ENCODE measurements around the gene MMP10.

The MMP10 gene

GRCh38 chr11:102781676-102782075 lies 1.2 kb upstream of the MMP10 start:
- Histone ChIP-seq H3K36me3 (ENCODE audit: insufficient read depth, low read length) (no peaks in the 10 kb centered on the region), H3K27ac (ENCODE audit: low read depth, low read length) (no peak overlapping the region), H3K27me3 (ENCODE audit: insufficient read depth, low read length) (no peaks in the 10 kb centered on the region), H3K4me1 (ENCODE audit: insufficient read depth, low read length) (peaks cover 19% of the 10 kb centered on the region), H3K9ac (ENCODE audit: low read depth, low read length) (no peak overlapping the region), H3K9me3 (ENCODE audit: insufficient read depth, low read depth, low read length) (no peaks in the 10 kb centered on the region), H3K4me3 (ENCODE audit: low read length) (no peak overlapping the region)
- 98% methylated on average over 1 of the region's 2 CpGs for WGBS

- Histone ChIP-seq H3K4me3 (ENCODE audit: low read length) (no peak overlapping the region), H3K27ac (ENCODE audit: low read depth, low read length) (no peak overlapping the region), H3K27me3 (ENCODE audit: insufficient read depth, low read length) (no peaks in the 10 kb centered on the region), H3K36me3 (ENCODE audit: insufficient read depth, low read length) (no peaks in the 10 kb centered on the region), H3K9ac (ENCODE audit: low read depth, low read length) (no peak overlapping the region), H3K9me3 (ENCODE audit: insufficient read depth, low read depth, low read length) (no peaks in the 10 kb centered on the region), H3K4me1 (ENCODE audit: insufficient read depth, low read length) (peaks cover 19% of the 10 kb centered on the region)
- WGBS: 95% methylated on average over 5 of the region's 5 CpGs
Observed at GRCh38 chr11:102776454-102776853, 4.0 kb downstream of the MMP10 start.

- no peaks in the 10 kb centered on the region for H3K4me1 ChIP-seq (ENCODE audit: insufficient read depth, low read length)
- no peaks in the 10 kb centered on the region for H3K36me3 ChIP-seq (ENCODE audit: insufficient read depth, low read length)
- WGBS: 93% methylated on average over 4 of the region's 4 CpGs
- H3K9ac ChIP-seq (ENCODE audit: low read depth, low read length): no peak overlapping the region
- no peak overlapping the region for H3K27ac ChIP-seq (ENCODE audit: low read depth, low read length)
- H3K4me3 ChIP-seq (ENCODE audit: low read length): no peak overlapping the region
- H3K27me3 ChIP-seq (ENCODE audit: insufficient read depth, low read length): no peaks in the 10 kb centered on the region
- H3K9me3 ChIP-seq (ENCODE audit: insufficient read depth, low read depth, low read length): no peaks in the 10 kb centered on the region
Observed at GRCh38 chr11:102773386-102773785, 7.0 kb downstream of the MMP10 start.

- Histone ChIP-seq H3K36me3 (ENCODE audit: insufficient read depth, low read length) (no peaks in the 10 kb centered on the region), H3K27me3 (ENCODE audit: insufficient read depth, low read length) (no peaks in the 10 kb centered on the region), H3K27ac (ENCODE audit: low read depth, low read length) (no peak overlapping the region), H3K9ac (ENCODE audit: low read depth, low read length) (no peak overlapping the region), H3K4me3 (ENCODE audit: low read length) (no peak overlapping the region), H3K9me3 (ENCODE audit: insufficient read depth, low read depth, low read length) (no peaks in the 10 kb centered on the region), H3K4me1 (ENCODE audit: insufficient read depth, low read length) (no peaks in the 10 kb centered on the region)
- 79% methylated on average over 1 of the region's 1 CpG for WGBS
Observed at GRCh38 chr11:102771351-102771750, 9.1 kb downstream of the MMP10 start.

- H3K27me3 ChIP-seq (ENCODE audit: insufficient read depth, low read length): no peaks in the 10 kb centered on the region
- H3K36me3 ChIP-seq (ENCODE audit: insufficient read depth, low read length): no peaks in the 10 kb centered on the region
- no peaks in the 10 kb centered on the region for H3K9me3 ChIP-seq (ENCODE audit: insufficient read depth, low read depth, low read length)
- no peak overlapping the region for H3K9ac ChIP-seq (ENCODE audit: low read depth, low read length)
- no peak overlapping the region for H3K27ac ChIP-seq (ENCODE audit: low read depth, low read length)
- H3K4me3 ChIP-seq (ENCODE audit: low read length): no peak overlapping the region
- H3K4me1 ChIP-seq (ENCODE audit: insufficient read depth, low read length): no peaks in the 10 kb centered on the region
Observed at GRCh38 chr11:102770191-102770590, 10.2 kb downstream of the MMP10 start.

GRCh38 chr11:102767800-102768199 lies 12.6 kb downstream of the MMP10 start:
- Histone ChIP-seq H3K4me3 (ENCODE audit: low read length) (no peak overlapping the region), H3K27me3 (ENCODE audit: insufficient read depth, low read length) (no peaks in the 10 kb centered on the region), H3K9me3 (ENCODE audit: insufficient read depth, low read depth, low read length) (no peaks in the 10 kb centered on the region), H3K36me3 (ENCODE audit: insufficient read depth, low read length) (no peaks in the 10 kb centered on the region), H3K9ac (ENCODE audit: low read depth, low read length) (no peak overlapping the region), H3K27ac (ENCODE audit: low read depth, low read length) (no peak overlapping the region), H3K4me1 (ENCODE audit: insufficient read depth, low read length) (no peaks in the 10 kb centered on the region)
- 97% methylated on average over 17 of the region's 18 CpGs for WGBS

GRCh38 chr11:102763440-102763839 lies 17.0 kb downstream of the MMP10 start:
- Histone ChIP-seq H3K9me3 (ENCODE audit: insufficient read depth, low read depth, low read length) (no peaks in the 10 kb centered on the region), H3K4me1 (ENCODE audit: insufficient read depth, low read length) (peaks cover 11% of the 10 kb centered on the region; the same call in 1 of the 2 replicates), H3K27me3 (ENCODE audit: insufficient read depth, low read length) (no peaks in the 10 kb centered on the region), H3K27ac (ENCODE audit: low read depth, low read length) (no peak overlapping the region), H3K9ac (ENCODE audit: low read depth, low read length) (no peak overlapping the region), H3K36me3 (ENCODE audit: insufficient read depth, low read length) (no peaks in the 10 kb centered on the region), H3K4me3 (ENCODE audit: low read length) (no peak overlapping the region)
- 78% methylated on average over 2 of the region's 2 CpGs for WGBS

GRCh38 chr11:102762361-102762767 lies 18.1 kb downstream of the MMP10 start:
- Histone ChIP-seq H3K4me3 (ENCODE audit: low read length) (no peak overlapping the region), H3K4me1 (ENCODE audit: insufficient read depth, low read length) (peaks cover 11% of the 10 kb centered on the region; the same call in 1 of the 2 replicates), H3K9ac (ENCODE audit: low read depth, low read length) (no peak overlapping the region), H3K27ac (ENCODE audit: low read depth, low read length) (no peak overlapping the region), H3K27me3 (ENCODE audit: insufficient read depth, low read length) (no peaks in the 10 kb centered on the region), H3K36me3 (ENCODE audit: insufficient read depth, low read length) (no peaks in the 10 kb centered on the region), H3K9me3 (ENCODE audit: insufficient read depth, low read depth, low read length) (no peaks in the 10 kb centered on the region)
- 81% methylated on average over 1 of the region's 2 CpGs for WGBS

GRCh38 chr11:102761646-102762238 lies 18.7 kb downstream of the MMP10 start:
- Histone ChIP-seq H3K27ac (ENCODE audit: low read depth, low read length) (no peak overlapping the region), H3K9ac (ENCODE audit: low read depth, low read length) (no peak overlapping the region), H3K4me3 (ENCODE audit: low read length) (no peak overlapping the region), H3K27me3 (ENCODE audit: insufficient read depth, low read length) (no peaks in the 10 kb centered on the region), H3K36me3 (ENCODE audit: insufficient read depth, low read length) (no peaks in the 10 kb centered on the region), H3K4me1 (ENCODE audit: insufficient read depth, low read length) (peaks cover 11% of the 10 kb centered on the region; the same call in 1 of the 2 replicates), H3K9me3 (ENCODE audit: insufficient read depth, low read depth, low read length) (no peaks in the 10 kb centered on the region)
- 93% methylated on average over 4 of the region's 4 CpGs for WGBS

- Histone ChIP-seq H3K36me3 (ENCODE audit: insufficient read depth, low read length) (no peaks in the 10 kb centered on the region), H3K4me1 (ENCODE audit: insufficient read depth, low read length) (peaks cover 11% of the 10 kb centered on the region; the same call in 1 of the 2 replicates), H3K27me3 (ENCODE audit: insufficient read depth, low read length) (no peaks in the 10 kb centered on the region), H3K9ac (ENCODE audit: low read depth, low read length) (no peak overlapping the region), H3K9me3 (ENCODE audit: insufficient read depth, low read depth, low read length) (no peaks in the 10 kb centered on the region), H3K4me3 (ENCODE audit: low read length) (no peak overlapping the region), H3K27ac (ENCODE audit: low read depth, low read length) (no peak overlapping the region)
- WGBS: 93% methylated on average over 4 of the region's 4 CpGs
Observed at GRCh38 chr11:102760344-102761035, 19.9 kb downstream of the MMP10 start.

- Histone ChIP-seq H3K27me3 (ENCODE audit: insufficient read depth, low read length) (no peaks in the 10 kb centered on the region), H3K36me3 (ENCODE audit: insufficient read depth, low read length) (no peaks in the 10 kb centered on the region), H3K9ac (ENCODE audit: low read depth, low read length) (no peak overlapping the region), H3K4me1 (ENCODE audit: insufficient read depth, low read length) (peaks cover 11% of the 10 kb centered on the region; the same call in 1 of the 2 replicates), H3K9me3 (ENCODE audit: insufficient read depth, low read depth, low read length) (no peaks in the 10 kb centered on the region), H3K27ac (ENCODE audit: low read depth, low read length) (no peak overlapping the region), H3K4me3 (ENCODE audit: low read length) (no peak overlapping the region)
- 98% methylated on average over 2 of the region's 2 CpGs for WGBS
Observed at GRCh38 chr11:102757823-102758549, 22.4 kb downstream of the MMP10 start.
